LNCAP (cell line): ENCODE results near the gene PDXK.

ENCODE experiments used
- TF ChIP-seq, protein P1 (sequence below): fragments of 450-650 bp; IDR thresholded peaks from 2 replicates; pipeline ENCODE4 v1.5.1; 2017; ENCODE audit warnings: mild to moderate bottlenecking

Gene PDXK

DNA sequence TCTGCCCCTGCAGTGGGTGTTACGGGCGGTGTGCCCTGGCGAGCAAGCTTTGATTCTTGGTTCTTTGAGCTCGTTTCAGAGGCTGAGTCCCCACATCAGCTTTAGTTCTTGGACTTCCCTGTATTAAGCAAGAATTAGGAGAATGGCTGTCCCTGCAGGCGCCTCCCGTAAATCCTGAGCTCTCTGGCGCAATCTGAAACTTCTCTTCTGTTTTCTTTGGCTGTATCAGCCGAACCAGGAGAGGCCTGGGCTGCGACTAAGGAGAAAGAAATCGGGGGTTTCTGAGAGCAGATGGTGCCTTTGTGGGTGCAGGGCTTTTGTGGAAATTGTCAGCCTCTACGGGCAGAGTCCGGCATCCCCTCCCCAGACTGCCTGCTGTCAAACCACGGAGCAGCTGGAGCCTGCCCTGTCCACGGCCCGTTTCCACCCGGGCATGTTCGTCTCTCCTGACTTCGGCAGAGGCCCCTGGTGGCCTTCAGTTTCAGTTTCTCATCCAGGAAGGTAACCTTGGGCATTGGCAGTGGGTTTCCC is 39.2 kb downstream of the PDXK start:
- TF ChIP-seq, protein P1, sequence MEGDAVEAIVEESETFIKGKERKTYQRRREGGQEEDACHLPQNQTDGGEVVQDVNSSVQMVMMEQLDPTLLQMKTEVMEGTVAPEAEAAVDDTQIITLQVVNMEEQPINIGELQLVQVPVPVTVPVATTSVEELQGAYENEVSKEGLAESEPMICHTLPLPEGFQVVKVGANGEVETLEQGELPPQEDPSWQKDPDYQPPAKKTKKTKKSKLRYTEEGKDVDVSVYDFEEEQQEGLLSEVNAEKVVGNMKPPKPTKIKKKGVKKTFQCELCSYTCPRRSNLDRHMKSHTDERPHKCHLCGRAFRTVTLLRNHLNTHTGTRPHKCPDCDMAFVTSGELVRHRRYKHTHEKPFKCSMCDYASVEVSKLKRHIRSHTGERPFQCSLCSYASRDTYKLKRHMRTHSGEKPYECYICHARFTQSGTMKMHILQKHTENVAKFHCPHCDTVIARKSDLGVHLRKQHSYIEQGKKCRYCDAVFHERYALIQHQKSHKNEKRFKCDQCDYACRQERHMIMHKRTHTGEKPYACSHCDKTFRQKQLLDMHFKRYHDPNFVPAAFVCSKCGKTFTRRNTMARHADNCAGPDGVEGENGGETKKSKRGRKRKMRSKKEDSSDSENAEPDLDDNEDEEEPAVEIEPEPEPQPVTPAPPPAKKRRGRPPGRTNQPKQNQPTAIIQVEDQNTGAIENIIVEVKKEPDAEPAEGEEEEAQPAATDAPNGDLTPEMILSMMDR, result no peak

DNA sequence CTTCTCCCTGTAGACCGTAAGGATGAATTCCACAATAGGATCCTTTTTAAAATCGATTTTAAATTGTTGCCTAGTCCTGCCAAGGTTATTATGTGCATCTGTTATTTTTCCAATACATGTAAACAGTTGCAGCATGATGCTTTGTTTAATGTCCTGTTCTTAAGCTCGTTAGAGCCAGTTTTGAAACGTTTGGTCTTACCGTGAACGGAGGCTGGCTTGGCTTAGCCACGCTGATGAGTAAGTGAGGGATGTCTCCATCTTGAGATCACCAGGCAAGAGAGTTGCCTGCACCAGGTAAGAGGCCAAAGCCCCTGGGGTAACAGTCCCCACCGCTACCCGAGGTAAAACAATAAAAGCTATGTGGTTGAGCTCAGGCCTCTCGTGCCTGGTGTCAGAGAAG is 39.9 kb downstream of the PDXK start:
- TF ChIP-seq, protein P1, result no peak

DNA sequence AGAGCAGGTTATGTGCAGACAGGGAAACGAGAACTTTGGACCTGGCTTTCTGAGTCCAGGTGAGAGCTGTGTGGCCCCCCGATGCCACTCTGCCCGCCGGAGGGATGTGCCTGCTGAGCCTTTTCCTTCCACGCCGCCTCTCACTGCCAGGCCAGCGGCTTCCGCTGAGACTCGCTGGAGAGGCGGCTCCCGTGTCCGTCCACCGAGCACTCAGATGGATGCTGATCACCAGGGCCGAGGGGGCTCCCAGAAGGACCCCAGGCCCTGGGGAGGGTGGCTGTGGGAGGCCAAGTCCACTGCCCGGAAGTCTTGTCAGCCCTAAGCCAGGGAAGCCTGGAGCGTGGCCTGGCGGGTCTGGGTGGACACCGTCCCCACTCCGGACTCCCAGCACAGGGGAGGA is 40.7 kb downstream of the PDXK start:
- TF ChIP-seq, protein P1, result no peak

- TF ChIP-seq, protein P1, result no peak
Observed at GRCh38 chr21:43760391-43760958, 41.5 kb downstream of the PDXK start.

GRCh38 chr21:43761886-43762285 is 43.0 kb downstream of the PDXK start:
- TF ChIP-seq, protein P1, result no peak

- TF ChIP-seq, protein P1, result no peak
Observed at GRCh38 chr21:43762303-43763128, 43.6 kb downstream of the PDXK start.

DNA sequence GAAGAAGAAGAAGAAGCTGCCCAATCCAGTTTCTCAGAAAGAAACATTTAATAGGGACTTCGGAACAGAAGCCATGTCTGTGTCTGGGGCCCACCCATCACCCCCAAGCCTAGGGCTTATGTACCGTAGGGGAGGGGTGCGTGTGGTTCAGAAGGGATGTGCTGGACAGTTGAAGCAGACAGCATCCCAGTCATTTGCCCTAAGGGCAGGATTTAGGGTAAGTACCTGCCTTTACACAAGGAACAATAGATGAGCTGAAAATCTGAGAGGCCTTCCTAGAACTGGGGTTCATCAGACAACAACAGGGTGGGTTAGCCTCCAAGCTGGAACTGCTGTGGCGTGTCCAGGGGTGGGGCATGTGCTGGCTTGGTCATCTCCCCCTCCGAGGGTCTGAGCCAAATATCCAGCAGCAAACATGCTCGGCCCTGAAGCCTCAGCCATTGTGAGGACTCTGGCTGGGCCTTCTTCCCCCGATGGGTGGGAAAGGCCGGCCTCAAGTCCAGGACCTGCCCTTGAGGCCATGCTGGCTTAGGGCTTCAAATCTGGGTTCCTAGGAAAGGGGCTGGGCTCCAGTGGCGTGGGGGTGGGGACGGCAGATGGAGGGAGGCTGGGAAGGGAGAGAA is 45.1 kb downstream of the PDXK start:
- TF ChIP-seq, protein P1, result no peak
